ENCODE results near the gene NDUFC2. TPM values are rescaled to one million over a fixed set of nuclear protein-coding genes. Genes with fewer than 3 reads are reported as not detected.

Gene NDUFC2
- total and polyA plus RNA-seq, 2 experiments from 2014 or later: 122 to 711 TPM

- TF ChIP-seq, protein P1, sequence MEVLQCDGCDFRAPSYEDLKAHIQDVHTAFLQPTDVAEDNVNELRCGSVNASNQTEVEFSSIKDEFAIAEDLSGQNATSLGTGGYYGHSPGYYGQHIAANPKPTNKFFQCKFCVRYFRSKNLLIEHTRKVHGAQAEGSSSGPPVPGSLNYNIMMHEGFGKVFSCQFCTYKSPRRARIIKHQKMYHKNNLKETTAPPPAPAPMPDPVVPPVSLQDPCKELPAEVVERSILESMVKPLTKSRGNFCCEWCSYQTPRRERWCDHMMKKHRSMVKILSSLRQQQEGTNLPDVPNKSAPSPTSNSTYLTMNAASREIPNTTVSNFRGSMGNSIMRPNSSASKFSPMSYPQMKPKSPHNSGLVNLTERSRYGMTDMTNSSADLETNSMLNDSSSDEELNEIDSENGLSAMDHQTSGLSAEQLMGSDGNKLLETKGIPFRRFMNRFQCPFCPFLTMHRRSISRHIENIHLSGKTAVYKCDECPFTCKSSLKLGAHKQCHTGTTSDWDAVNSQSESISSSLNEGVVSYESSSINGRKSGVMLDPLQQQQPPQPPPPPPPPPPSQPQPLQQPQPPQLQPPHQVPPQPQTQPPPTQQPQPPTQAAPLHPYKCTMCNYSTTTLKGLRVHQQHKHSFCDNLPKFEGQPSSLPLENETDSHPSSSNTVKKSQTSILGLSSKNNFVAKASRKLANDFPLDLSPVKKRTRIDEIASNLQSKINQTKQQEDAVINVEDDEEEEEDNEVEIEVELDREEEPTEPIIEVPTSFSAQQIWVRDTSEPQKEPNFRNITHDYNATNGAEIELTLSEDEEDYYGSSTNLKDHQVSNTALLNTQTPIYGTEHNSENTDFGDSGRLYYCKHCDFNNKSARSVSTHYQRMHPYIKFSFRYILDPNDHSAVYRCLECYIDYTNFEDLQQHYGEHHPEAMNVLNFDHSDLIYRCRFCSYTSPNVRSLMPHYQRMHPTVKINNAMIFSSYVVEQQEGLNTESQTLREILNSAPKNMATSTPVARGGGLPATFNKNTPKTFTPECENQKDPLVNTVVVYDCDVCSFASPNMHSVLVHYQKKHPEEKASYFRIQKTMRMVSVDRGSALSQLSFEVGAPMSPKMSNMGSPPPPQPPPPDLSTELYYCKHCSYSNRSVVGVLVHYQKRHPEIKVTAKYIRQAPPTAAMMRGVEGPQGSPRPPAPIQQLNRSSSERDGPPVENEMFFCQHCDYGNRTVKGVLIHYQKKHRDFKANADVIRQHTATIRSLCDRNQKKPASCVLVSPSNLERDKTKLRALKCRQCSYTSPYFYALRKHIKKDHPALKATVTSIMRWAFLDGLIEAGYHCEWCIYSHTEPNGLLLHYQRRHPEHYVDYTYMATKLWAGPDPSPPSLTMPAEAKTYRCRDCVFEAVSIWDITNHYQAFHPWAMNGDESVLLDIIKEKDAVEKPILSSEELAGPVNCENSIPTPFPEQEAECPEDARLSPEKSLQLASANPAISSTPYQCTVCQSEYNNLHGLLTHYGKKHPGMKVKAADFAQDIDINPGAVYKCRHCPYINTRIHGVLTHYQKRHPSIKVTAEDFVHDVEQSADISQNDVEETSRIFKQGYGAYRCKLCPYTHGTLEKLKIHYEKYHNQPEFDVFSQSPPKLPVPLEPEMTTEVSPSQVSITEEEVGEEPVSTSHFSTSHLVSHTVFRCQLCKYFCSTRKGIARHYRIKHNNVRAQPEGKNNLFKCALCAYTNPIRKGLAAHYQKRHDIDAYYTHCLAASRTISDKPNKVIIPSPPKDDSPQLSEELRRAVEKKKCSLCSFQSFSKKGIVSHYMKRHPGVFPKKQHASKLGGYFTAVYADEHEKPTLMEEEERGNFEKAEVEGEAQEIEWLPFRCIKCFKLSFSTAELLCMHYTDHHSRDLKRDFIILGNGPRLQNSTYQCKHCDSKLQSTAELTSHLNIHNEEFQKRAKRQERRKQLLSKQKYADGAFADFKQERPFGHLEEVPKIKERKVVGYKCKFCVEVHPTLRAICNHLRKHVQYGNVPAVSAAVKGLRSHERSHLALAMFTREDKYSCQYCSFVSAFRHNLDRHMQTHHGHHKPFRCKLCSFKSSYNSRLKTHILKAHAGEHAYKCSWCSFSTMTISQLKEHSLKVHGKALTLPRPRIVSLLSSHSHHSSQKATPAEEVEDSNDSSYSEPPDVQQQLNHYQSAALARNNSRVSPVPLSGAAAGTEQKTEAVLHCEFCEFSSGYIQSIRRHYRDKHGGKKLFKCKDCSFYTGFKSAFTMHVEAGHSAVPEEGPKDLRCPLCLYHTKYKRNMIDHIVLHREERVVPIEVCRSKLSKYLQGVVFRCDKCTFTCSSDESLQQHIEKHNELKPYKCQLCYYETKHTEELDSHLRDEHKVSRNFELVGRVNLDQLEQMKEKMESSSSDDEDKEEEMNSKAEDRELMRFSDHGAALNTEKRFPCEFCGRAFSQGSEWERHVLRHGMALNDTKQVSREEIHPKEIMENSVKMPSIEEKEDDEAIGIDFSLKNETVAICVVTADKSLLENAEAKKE (CRISPR knock-in tag; IDR thresholded peaks at IDR 0.05): no peak
- TF ChIP-seq EZH2phosphoT487 (IDR thresholded peaks at IDR 0.05; ENCODE audit: unreplicated experiment): no peak
- no peak for TF ChIP-seq JUNB (IDR thresholded peaks at IDR 0.05; ENCODE audit: unreplicated experiment)
- no peak for TF ChIP-seq POLR2AphosphoS5 (IDR thresholded peaks at IDR 0.05; ENCODE audit: low read depth)
- TF ChIP-seq, protein P2, sequence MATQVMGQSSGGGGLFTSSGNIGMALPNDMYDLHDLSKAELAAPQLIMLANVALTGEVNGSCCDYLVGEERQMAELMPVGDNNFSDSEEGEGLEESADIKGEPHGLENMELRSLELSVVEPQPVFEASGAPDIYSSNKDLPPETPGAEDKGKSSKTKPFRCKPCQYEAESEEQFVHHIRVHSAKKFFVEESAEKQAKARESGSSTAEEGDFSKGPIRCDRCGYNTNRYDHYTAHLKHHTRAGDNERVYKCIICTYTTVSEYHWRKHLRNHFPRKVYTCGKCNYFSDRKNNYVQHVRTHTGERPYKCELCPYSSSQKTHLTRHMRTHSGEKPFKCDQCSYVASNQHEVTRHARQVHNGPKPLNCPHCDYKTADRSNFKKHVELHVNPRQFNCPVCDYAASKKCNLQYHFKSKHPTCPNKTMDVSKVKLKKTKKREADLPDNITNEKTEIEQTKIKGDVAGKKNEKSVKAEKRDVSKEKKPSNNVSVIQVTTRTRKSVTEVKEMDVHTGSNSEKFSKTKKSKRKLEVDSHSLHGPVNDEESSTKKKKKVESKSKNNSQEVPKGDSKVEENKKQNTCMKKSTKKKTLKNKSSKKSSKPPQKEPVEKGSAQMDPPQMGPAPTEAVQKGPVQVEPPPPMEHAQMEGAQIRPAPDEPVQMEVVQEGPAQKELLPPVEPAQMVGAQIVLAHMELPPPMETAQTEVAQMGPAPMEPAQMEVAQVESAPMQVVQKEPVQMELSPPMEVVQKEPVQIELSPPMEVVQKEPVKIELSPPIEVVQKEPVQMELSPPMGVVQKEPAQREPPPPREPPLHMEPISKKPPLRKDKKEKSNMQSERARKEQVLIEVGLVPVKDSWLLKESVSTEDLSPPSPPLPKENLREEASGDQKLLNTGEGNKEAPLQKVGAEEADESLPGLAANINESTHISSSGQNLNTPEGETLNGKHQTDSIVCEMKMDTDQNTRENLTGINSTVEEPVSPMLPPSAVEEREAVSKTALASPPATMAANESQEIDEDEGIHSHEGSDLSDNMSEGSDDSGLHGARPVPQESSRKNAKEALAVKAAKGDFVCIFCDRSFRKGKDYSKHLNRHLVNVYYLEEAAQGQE (IDR thresholded peaks at IDR 0.05; ENCODE audit: unreplicated experiment): no peak
- no peak for TF ChIP-seq ZNF331 (CRISPR knock-in tag; IDR thresholded peaks at IDR 0.05; ENCODE audit: low read depth)
- TF ChIP-seq NANOG (IDR thresholded peaks at IDR 0.05; ENCODE audit: borderline replicate concordance): no peak
- TF ChIP-seq ETS1 (IDR thresholded peaks at IDR 0.05): no peak
- TF ChIP-seq CREB1 (CRISPR knock-in tag; IDR thresholded peaks at IDR 0.05; ENCODE audit: low read depth): no peak
- TF ChIP-seq, protein P3, sequence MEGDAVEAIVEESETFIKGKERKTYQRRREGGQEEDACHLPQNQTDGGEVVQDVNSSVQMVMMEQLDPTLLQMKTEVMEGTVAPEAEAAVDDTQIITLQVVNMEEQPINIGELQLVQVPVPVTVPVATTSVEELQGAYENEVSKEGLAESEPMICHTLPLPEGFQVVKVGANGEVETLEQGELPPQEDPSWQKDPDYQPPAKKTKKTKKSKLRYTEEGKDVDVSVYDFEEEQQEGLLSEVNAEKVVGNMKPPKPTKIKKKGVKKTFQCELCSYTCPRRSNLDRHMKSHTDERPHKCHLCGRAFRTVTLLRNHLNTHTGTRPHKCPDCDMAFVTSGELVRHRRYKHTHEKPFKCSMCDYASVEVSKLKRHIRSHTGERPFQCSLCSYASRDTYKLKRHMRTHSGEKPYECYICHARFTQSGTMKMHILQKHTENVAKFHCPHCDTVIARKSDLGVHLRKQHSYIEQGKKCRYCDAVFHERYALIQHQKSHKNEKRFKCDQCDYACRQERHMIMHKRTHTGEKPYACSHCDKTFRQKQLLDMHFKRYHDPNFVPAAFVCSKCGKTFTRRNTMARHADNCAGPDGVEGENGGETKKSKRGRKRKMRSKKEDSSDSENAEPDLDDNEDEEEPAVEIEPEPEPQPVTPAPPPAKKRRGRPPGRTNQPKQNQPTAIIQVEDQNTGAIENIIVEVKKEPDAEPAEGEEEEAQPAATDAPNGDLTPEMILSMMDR (conservative IDR thresholded peaks at IDR 0.05; ENCODE audit: low read depth in 2 of 2): no peak
- H3K79me2 ChIP-seq (replicated peaks; ENCODE audit: insufficient read depth): no peaks in the 10 kb centered on the region; the same call in 1 of the 2 replicates
- no peak overlapping the region for H2AFZ ChIP-seq
- H3K9me2 ChIP-seq (ENCODE audit: insufficient read depth): no peaks in the 10 kb centered on the region
- no peaks in the 10 kb centered on the region for H4K20me1 ChIP-seq (replicated peaks; ENCODE audit: insufficient read depth)
- H3K27ac Mint-ChIP-seq: no peak overlapping the region
- no peaks in the 10 kb centered on the region for H3K36me3 Mint-ChIP-seq (ENCODE audit: low read depth)
- H3K27ac ChIP-seq (ENCODE audit: low read depth): no peak overlapping the region
- no peak overlapping the region for H3K4me2 ChIP-seq
- H3K36me3 ChIP-seq (ENCODE audit: insufficient read depth): no peaks in the 10 kb centered on the region
- H3K9me3 Mint-ChIP-seq: peaks cover 5% of the 10 kb centered on the region
- no peak overlapping the region for H3K4me3 Mint-ChIP-seq
- H3K27me3 Mint-ChIP-seq (ENCODE audit: insufficient read depth, low read depth, poor library complexity): no peaks in the 10 kb centered on the region
- ATAC-seq (no peak), DNase-seq (ENCODE audit: low spot score) (no peak)
- H3K4me1 Mint-ChIP-seq: peaks cover 15% of the 10 kb centered on the region
- H3K27me3 ChIP-seq (ENCODE audit: insufficient read depth): no peaks in the 10 kb centered on the region
- H3F3A ChIP-seq (replicated peaks; ENCODE audit: low read depth): peaks cover 9% of the 10 kb centered on the region
- H3K4me3 ChIP-seq: no peak overlapping the region
- H3K4me1 ChIP-seq (ENCODE audit: insufficient read depth): peaks cover 7% of the 10 kb centered on the region; the same call in 1 of the 2 replicates
Observed at GRCh38 chr11:78025378-78025777, 54.3 kb downstream of the NDUFC2 start.
